Endothelial cell of umbilical vein (primary cell): ENCODE data around the gene EIF5B. TPM values are rescaled to one million over a fixed set of nuclear protein-coding genes. Genes with fewer than 3 reads are reported as not detected.
"Not testable (repeated sequence)": the region's sequence is repeated elsewhere in the genome, so short reads cannot be mapped to it uniquely, and the experiment has no call there.

Experiments
- BruUV-seq: library from RNA; stranded (reverse); fragments of 400-500 nt; replicated peaks from 2 replicates; lab custom pipeline; 2021; lab: Mats Ljungman, UMichigan
- CTCF ChIA-PET: fragments of 300-600, 350-600 bp; sonication (Branson Sonifier 250); formaldehyde crosslinking; loops from one replicate; lab custom pipeline; 2021; ENCODE audit warnings: antibody characterized with exemption, inconsistent platforms; lab: Charles Lee
- POLR2A ChIA-PET: fragments of 300-600, 350-600 bp; sonication (Branson Sonifier 250); formaldehyde crosslinking; loops from one replicate; lab custom pipeline; 2021; ENCODE audit warnings: antibody characterized with exemption, inconsistent platforms; lab: Charles Lee
- DNase-seq: peaks from one replicate; pipeline ENCODE4 v3.0.0-alpha.2; 2011; ENCODE audit warnings: low read depth, low spot score
- FAIRE-seq: peaks from 2 replicates; lab custom pipeline; 2011; peaks lifted over from hg19 to GRCh38; lab: Jason Lieb, UNC
- H2AFZ ChIP-seq: 2 replicates; pipeline ENCODE4 v1.6.0; 2012; ENCODE audit warnings: low read depth, low read length, control low read depth, inconsistent platforms
- H3K27ac ChIP-seq: 2 replicates; pipeline ENCODE4 v1.5.1; 2011; ENCODE audit warnings: low read depth, mild to moderate bottlenecking, control low read depth, low read length, moderate library complexity; ENCODE audit not compliant: insufficient read depth
- H3K27me3 ChIP-seq, 2 experiments: 2 replicates each; pipeline versions ENCODE4 v1.6.0 to v1.6.1; 2011; ENCODE audit warnings: low read length in 2 of 2, mixed read lengths in 1 of 2; ENCODE audit not compliant: control insufficient read depth in 2 of 2, insufficient read depth in 2 of 2
- H3K36me3 ChIP-seq, 2 experiments: 2 replicates in 1 of 2; 3 replicates in 1 of 2; pipeline ENCODE4 v1.5.1; 2011; ENCODE audit warnings: low read length in 2 of 2, mild to moderate bottlenecking in 1 of 2, moderate library complexity in 1 of 2; ENCODE audit not compliant: control insufficient read depth in 2 of 2, insufficient read depth in 2 of 2; ENCODE audit errors: extremely low read depth in 1 of 2
- H3K4me1 ChIP-seq: 3 replicates; pipeline ENCODE4 v1.5.1; 2011; ENCODE audit warnings: mild to moderate bottlenecking, low read length; ENCODE audit not compliant: control insufficient read depth, insufficient read depth; ENCODE audit errors: extremely low read depth
- H3K4me2 ChIP-seq: 2 replicates; pipeline ENCODE4 v1.6.1; 2011; ENCODE audit warnings: low read length, control low read depth, mixed read lengths; ENCODE audit not compliant: insufficient read depth
- H3K4me3 ChIP-seq, 3 experiments: fragments of 200-600 bp in 1 of 3; sonication (generic), shearing (Covaris generic) in 1 of 3; replicated peaks in 1 of 3; 2 replicates each; pipeline ENCODE4 v1.5.1; 2011 to 2016; ENCODE audit warnings: control low read depth in 3 of 3, low read length in 3 of 3, mild to moderate bottlenecking in 2 of 3, inconsistent platforms in 1 of 3, low read depth in 1 of 3, moderate library complexity in 1 of 3; ENCODE audit not compliant: insufficient read depth in 1 of 3
- H3K79me2 ChIP-seq: 2 replicates; pipeline ENCODE4 v1.6.0; 2012; ENCODE audit warnings: low read length, inconsistent platforms; ENCODE audit not compliant: control insufficient read depth, insufficient read depth
- H3K9ac ChIP-seq: replicated peaks from 2 replicates; pipeline ENCODE3; 2011; ENCODE audit warnings: low read length, control low read depth; ENCODE audit not compliant: insufficient read depth; ENCODE audit errors: extremely low read depth
- H3K9me1 ChIP-seq: replicated peaks from 3 replicates; pipeline ENCODE4 v1.6.0; 2011; ENCODE audit warnings: mild to moderate bottlenecking, low read length; ENCODE audit not compliant: control insufficient read depth, insufficient read depth; ENCODE audit errors: extremely low read depth
- H3K9me3 ChIP-seq: replicated peaks from 2 replicates; pipeline ENCODE4 v1.5.1; 2012; ENCODE audit warnings: low read length, inconsistent platforms; ENCODE audit not compliant: control insufficient read depth, insufficient read depth
- H4K20me1 ChIP-seq: replicated peaks from 2 replicates; pipeline ENCODE3; 2011; ENCODE audit warnings: mild to moderate bottlenecking, low read length; ENCODE audit not compliant: control insufficient read depth, insufficient read depth; ENCODE audit errors: extremely low read depth
- EZH2 ChIP-seq: IDR thresholded peaks from 2 replicates; pipeline ENCODE4 v1.6.1; 2012; ENCODE audit warnings: borderline replicate concordance, low read depth, mild to moderate bottlenecking, moderate library complexity, low read length, inconsistent platforms; ENCODE audit not compliant: severe bottlenecking
- FOS ChIP-seq: IDR thresholded peaks from 2 replicates; pipeline ENCODE4 v1.6.1; 2011; ENCODE audit warnings: mild to moderate bottlenecking, low read length, moderate library complexity, borderline replicate concordance; ENCODE audit not compliant: insufficient read depth
- GATA2 ChIP-seq: IDR thresholded peaks from 2 replicates; pipeline ENCODE4 v1.7.0; 2011; ENCODE audit warnings: low read depth, mild to moderate bottlenecking, moderate library complexity, mixed read lengths, low read length; ENCODE audit not compliant: insufficient read length, insufficient read depth
- JUN ChIP-seq: IDR thresholded peaks from 2 replicates; pipeline ENCODE4 v1.6.1; 2011; ENCODE audit warnings: borderline replicate concordance, low read depth; ENCODE audit not compliant: insufficient read length, insufficient read depth
- MYC ChIP-seq: IDR thresholded peaks from one replicate; pipeline ENCODE4 v1.6.1; 2011; ENCODE audit warnings: mild to moderate bottlenecking, low read depth, low read length
- POLR2A ChIP-seq: IDR thresholded peaks from 2 replicates; pipeline ENCODE4 v1.6.1; 2012; ENCODE audit warnings: low read depth, mild to moderate bottlenecking, control low read depth, low read length
- POLR2AphosphoS5 ChIP-seq: IDR thresholded peaks from 2 replicates; pipeline ENCODE4 v1.6.1; 2012; ENCODE audit warnings: low read depth, mild to moderate bottlenecking, control low read depth, low read length, moderate library complexity; ENCODE audit not compliant: insufficient read depth
- dilution Hi-C: fragments of 300-500 bp; cut with MboI; formaldehyde crosslinking; loops from one replicate; pipeline ENCODE4 v1.15.0; 2019; ENCODE audit warnings: low sequenced_read_pairs; ENCODE audit not compliant: extremely low pct_ligation_motif_present
- intact Hi-C: fragments of 100-400 bp; cut with micrococcal nuclease; formaldehyde crosslinking; loops from one replicate; pipeline ENCODE4 v1.10.0; 2022
- polyA plus RNA-seq, 4 experiments: library from polyadenylated mRNA; depleted of rRNA in 3 of 4; stranded (reverse) in 3 of 4; unstranded in 1 of 4; fragments of >200 nt; gene quantifications; 2 replicates each; pipeline versions ENCODE4 v1.2.1 to v1.2.3, GENCODE V29; 2011 to 2012; ENCODE audit warnings: missing spikeins in 1 of 4
- total RNA-seq: library from RNA; stranded (reverse); gene quantifications from 2 replicates; pipeline ENCODE4 v1.2.3, GENCODE V29; 2021
- TF ChIP-seq, protein P1 (sequence below), 2 donors: IDR thresholded peaks; 1 replicate in 1 of 2; 2 replicates in 1 of 2; pipeline ENCODE4 v1.5.1; 2011; ENCODE audit warnings: low read length in 2 of 2, mild to moderate bottlenecking in 2 of 2, moderate library complexity in 2 of 2, control low read depth in 1 of 2, inconsistent platforms in 1 of 2, low read depth in 1 of 2; ENCODE audit not compliant: insufficient read depth in 1 of 2; ENCODE audit errors: extremely low read depth in 1 of 2
- TF ChIP-seq, protein P2 (sequence below): IDR thresholded peaks from 2 replicates; pipeline ENCODE4 v1.6.1; 2011; ENCODE audit not compliant: insufficient read depth, insufficient read length

Gene EIF5B
- total and polyA plus RNA-seq, 2 donors (not counting 3 experiments of a cell fraction or from before 2014, with no cell fraction given): 10.1 to 54.5 TPM

DNA sequence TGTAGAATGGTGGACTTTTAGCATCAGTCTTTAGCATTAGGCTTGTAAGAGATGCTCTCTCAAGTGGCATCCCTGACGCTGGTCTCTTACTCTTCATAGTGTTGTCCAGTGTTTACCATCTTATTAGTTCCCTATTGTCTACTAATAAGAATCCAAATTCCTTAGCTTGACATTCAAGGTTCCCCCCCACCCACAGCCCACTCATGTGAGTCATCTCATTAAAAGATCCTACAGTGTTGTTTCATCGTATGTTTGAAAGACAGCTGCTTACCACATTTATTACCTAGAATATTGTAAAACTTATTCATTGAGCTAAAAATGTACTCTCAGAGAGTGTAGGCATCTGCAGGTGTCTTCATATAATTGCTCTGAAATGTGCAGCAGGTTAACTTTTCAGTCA is 28.5 kb downstream of the EIF5B start:
- DNase-seq (no peak), FAIRE-seq (no peak)
- Histone ChIP-seq H3K9me1 (no peaks in the 10 kb centered on the region), H3K79me2 (peaks cover 3% of the 10 kb centered on the region), H3K4me1 (no peaks in the 10 kb centered on the region), H3K4me3 (no peak overlapping the region), H3K36me3 (peaks cover 16 to 27% of the 10 kb centered on the region in 2 experiments), H4K20me1 (no peaks in the 10 kb centered on the region), H3K27me3 (no peaks in the 10 kb centered on the region), H3K9me3 (no peaks in the 10 kb centered on the region), H3K4me2 (no peak overlapping the region), H3K27ac (no peak overlapping the region), H3K9ac (no peak overlapping the region), H2AFZ (no peak overlapping the region)
- TF ChIP-seq FOS: no peak
- TF ChIP-seq, protein P1, sequence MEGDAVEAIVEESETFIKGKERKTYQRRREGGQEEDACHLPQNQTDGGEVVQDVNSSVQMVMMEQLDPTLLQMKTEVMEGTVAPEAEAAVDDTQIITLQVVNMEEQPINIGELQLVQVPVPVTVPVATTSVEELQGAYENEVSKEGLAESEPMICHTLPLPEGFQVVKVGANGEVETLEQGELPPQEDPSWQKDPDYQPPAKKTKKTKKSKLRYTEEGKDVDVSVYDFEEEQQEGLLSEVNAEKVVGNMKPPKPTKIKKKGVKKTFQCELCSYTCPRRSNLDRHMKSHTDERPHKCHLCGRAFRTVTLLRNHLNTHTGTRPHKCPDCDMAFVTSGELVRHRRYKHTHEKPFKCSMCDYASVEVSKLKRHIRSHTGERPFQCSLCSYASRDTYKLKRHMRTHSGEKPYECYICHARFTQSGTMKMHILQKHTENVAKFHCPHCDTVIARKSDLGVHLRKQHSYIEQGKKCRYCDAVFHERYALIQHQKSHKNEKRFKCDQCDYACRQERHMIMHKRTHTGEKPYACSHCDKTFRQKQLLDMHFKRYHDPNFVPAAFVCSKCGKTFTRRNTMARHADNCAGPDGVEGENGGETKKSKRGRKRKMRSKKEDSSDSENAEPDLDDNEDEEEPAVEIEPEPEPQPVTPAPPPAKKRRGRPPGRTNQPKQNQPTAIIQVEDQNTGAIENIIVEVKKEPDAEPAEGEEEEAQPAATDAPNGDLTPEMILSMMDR (IDR thresholded peaks at IDR 0.05; ENCODE audit: extremely low read depth in 1 of 2, insufficient read depth in 1 of 2, low read depth in 1 of 2, low read length in 2 of 2): no peak
- TF ChIP-seq, protein P2, sequence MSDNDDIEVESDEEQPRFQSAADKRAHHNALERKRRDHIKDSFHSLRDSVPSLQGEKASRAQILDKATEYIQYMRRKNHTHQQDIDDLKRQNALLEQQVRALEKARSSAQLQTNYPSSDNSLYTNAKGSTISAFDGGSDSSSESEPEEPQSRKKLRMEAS: no peak
- TF ChIP-seq GATA2: no peak
- no peak for TF ChIP-seq POLR2AphosphoS5
- no peak for TF ChIP-seq EZH2
- TF ChIP-seq JUN: no peak
- TF ChIP-seq MYC: no peak
- no peak for TF ChIP-seq POLR2A
- BruUV-seq: no TSS peak
- intact Hi-C loops (no loop called here), dilution Hi-C loops (no loop called here)
- ChIA-PET POLR2A (no interaction called here), CTCF (interaction anchor here (1.2 kb wide), 1 partner anchor 9 kb away, joined by 7 read pairs; no protein-coding TSS in a partner anchor)

DNA sequence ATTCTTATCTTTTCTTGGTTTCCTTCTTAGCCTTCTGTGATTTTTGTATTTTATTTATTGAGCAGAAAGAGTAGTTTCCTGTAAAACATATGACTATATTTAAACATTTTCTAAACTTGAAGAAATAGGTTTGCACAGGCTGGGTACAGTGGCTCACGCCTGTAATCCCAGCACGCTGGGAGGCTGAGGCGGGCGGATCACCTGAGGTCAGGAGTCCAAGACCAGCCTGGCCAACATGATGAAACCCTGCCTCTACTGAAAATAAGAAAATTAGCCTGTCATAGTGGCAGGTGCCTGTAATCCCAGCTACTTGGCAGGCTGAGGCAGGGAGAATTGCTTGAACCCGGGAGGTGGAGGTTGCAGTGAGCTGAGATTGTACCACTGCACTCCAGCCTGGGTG is 31.7 kb downstream of the EIF5B start:
- H3K79me2 ChIP-seq, intact Hi-C loops, dilution Hi-C loops, POLR2A ChIA-PET, FAIRE-seq, H3K9ac ChIP-seq, H3K9me3 ChIP-seq, CTCF ChIA-PET, H3K4me2 ChIP-seq, BruUV-seq, H3K27ac ChIP-seq, H4K20me1 ChIP-seq, H3K4me1 ChIP-seq, H2AFZ ChIP-seq, DNase-seq, H3K27me3 ChIP-seq, H3K4me3 ChIP-seq, H3K9me1 ChIP-seq: not testable (repeated sequence)
- peaks cover 15 to 29% of the 10 kb centered on the region in 2 experiments for H3K36me3 ChIP-seq
